Thoracic aorta (tissue), 2 donors: ENCODE data around the gene CRACDL. TPM values are rescaled to one million over a fixed set of nuclear protein-coding genes. Genes with fewer than 3 reads are reported as not detected.

Source experiments
- ATAC-seq: fragments of 150-250 bp; one replicate; pipeline ENCODE4 v1.8.0; 2017; ENCODE audit warnings: low read depth; ENCODE audit not compliant: insufficient number of reproducible peaks, low FRiP score
- DNase-seq: peaks from one replicate; pipeline ENCODE4 v3.0.0-alpha.2; 2020; ENCODE audit warnings: low spot score
- H3K27ac ChIP-seq, 2 donors: fragments of 200-600 bp; sonication (generic); 1 replicate in 1 of 2; 2 replicates in 1 of 2; pipeline ENCODE4 v1.5.1; 2016; ENCODE audit warnings: mild to moderate bottlenecking in 2 of 2, moderate library complexity in 2 of 2
- H3K27me3 ChIP-seq: fragments of 200-600 bp; sonication (generic); replicated peaks from 2 replicates; pipeline ENCODE4 v1.6.0; 2016; ENCODE audit warnings: mild to moderate bottlenecking; ENCODE audit not compliant: insufficient read depth
- H3K36me3 ChIP-seq: fragments of 200-600 bp; sonication (generic); one replicate; pipeline ENCODE4 v1.5.1; 2016
- H3K4me1 ChIP-seq, 2 donors: fragments of 200-600 bp; sonication (generic); 1 replicate in 1 of 2; 2 replicates in 1 of 2; pipeline versions ENCODE4 v1.5.1 to v1.6.0; 2016; ENCODE audit warnings: low read depth in 2 of 2, mild to moderate bottlenecking in 1 of 2; ENCODE audit not compliant: control insufficient read depth in 1 of 2
- H3K4me3 ChIP-seq: fragments of 200-600 bp; sonication (generic); 2 replicates; pipeline ENCODE4 v1.5.1; 2016; ENCODE audit warnings: mild to moderate bottlenecking
- H3K9me3 ChIP-seq: fragments of 200-600 bp; sonication (generic); 2 replicates; pipeline ENCODE4 v1.5.1; 2016
- CTCF ChIP-seq: fragments of 200-600 bp; sonication (generic); IDR thresholded peaks from one replicate; pipeline ENCODE4 v1.5.1; 2019; ENCODE audit warnings: antibody characterized with exemption
- total RNA-seq, 2 donors: library from RNA; depleted of rRNA; stranded (reverse); fragments of >200 nt; gene quantifications; one replicate each; pipeline versions ENCODE4 v1.1.0 to v1.2.3, GENCODE V29; 2016

The CRACDL gene
- total RNA-seq, 2 donors from 2014 or later, result 1.9 to 5.9 TPM

GRCh38 chr2:98917031-98917471 is 19.0 kb downstream of the CRACDL start:
- Histone ChIP-seq H3K9me3 (no peaks in the 10 kb centered on the region), H3K27ac (no peak overlapping the region), H3K27me3 (no peaks in the 10 kb centered on the region), H3K4me1 (peaks cover 0 to 21% of the 10 kb centered on the region in 2 donors), H3K36me3 (no peaks in the 10 kb centered on the region), H3K4me3 (no peak overlapping the region)
- DNase-seq (no peak), ATAC-seq (no peak)
- TF ChIP-seq CTCF, result no peak

GRCh38 chr2:98915751-98916358 is 20.2 kb downstream of the CRACDL start:
- Histone ChIP-seq H3K4me3 (no peak overlapping the region), H3K4me1 (peaks cover 0 to 28% of the 10 kb centered on the region in 2 donors), H3K27ac (no peak overlapping the region), H3K27me3 (no peaks in the 10 kb centered on the region), H3K9me3 (no peaks in the 10 kb centered on the region), H3K36me3 (no peaks in the 10 kb centered on the region)
- DNase-seq, result no peak
- ATAC-seq, result no peak
- no peak for TF ChIP-seq CTCF

- H3K9me3 ChIP-seq, result no peaks in the 10 kb centered on the region
- no peak overlapping the region for H3K4me3 ChIP-seq
- DNase-seq (no peak), ATAC-seq (no peak)
- H3K36me3 ChIP-seq, result no peaks in the 10 kb centered on the region
- H3K4me1 ChIP-seq, result peaks cover under 1 to 30% of the 10 kb centered on the region in 2 donors
- no peak overlapping the region for H3K27ac ChIP-seq
- H3K27me3 ChIP-seq, result no peaks in the 10 kb centered on the region
- no peak for TF ChIP-seq CTCF
These were observed 21.1 kb downstream of the CRACDL start for GRCh38 chr2:98914713-98915580.

- ATAC-seq (no peak), DNase-seq (no peak)
- no peaks in the 10 kb centered on the region for H3K27me3 ChIP-seq
- H3K4me3 ChIP-seq, result no peak overlapping the region
- H3K27ac ChIP-seq, result no peak overlapping the region
- TF ChIP-seq CTCF, result no peak
- no peaks in the 10 kb centered on the region for H3K36me3 ChIP-seq
- H3K9me3 ChIP-seq, result no peaks in the 10 kb centered on the region
- peaks cover 6 to 38% of the 10 kb centered on the region in 2 donors for H3K4me1 ChIP-seq
These were observed 21.9 kb downstream of the CRACDL start for GRCh38 chr2:98913916-98914712.
